OCI-LY3 (cell line): ENCODE results near the gene CCDC3.

Source experiments
- EZH2phosphoT487 ChIP-seq: fragments of 200-600 bp; shearing (Covaris generic); IDR thresholded peaks from 2 replicates; pipeline ENCODE4 v1.6.1; 2018; ENCODE audit warnings: antibody characterized with exemption, mixed run types, low read depth
- TF ChIP-seq, protein P1 (sequence below): fragments of 200-600, 300-600 bp; sonication (generic); IDR thresholded peaks from 2 replicates; pipeline ENCODE4 v1.5.1; 2014; ENCODE audit warnings: antibody characterized with exemption, low read length, low read depth

DNA sequence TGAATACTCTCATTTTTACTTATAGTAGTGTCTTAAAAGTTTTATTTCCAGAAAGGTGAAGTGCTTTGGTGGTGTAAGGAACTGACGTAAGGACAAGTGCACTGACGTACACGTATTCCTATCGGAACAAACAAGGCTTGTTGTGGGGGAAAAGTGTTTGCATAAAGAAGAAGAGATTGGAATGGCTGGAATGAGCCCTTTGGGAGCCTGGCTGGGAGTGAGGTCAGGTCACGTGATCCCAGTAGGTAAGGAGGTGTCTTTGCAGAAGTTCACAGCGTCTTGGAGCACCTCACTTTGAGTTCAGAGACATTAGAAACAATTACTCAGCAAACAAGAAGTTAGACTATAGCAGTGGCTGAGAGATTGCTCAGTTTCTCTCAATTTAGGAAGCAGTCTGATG lies 104.2 kb downstream of the CCDC3 start:
- TF ChIP-seq, protein P1, sequence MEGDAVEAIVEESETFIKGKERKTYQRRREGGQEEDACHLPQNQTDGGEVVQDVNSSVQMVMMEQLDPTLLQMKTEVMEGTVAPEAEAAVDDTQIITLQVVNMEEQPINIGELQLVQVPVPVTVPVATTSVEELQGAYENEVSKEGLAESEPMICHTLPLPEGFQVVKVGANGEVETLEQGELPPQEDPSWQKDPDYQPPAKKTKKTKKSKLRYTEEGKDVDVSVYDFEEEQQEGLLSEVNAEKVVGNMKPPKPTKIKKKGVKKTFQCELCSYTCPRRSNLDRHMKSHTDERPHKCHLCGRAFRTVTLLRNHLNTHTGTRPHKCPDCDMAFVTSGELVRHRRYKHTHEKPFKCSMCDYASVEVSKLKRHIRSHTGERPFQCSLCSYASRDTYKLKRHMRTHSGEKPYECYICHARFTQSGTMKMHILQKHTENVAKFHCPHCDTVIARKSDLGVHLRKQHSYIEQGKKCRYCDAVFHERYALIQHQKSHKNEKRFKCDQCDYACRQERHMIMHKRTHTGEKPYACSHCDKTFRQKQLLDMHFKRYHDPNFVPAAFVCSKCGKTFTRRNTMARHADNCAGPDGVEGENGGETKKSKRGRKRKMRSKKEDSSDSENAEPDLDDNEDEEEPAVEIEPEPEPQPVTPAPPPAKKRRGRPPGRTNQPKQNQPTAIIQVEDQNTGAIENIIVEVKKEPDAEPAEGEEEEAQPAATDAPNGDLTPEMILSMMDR: no peak
- TF ChIP-seq EZH2phosphoT487: no peak
